ENCODE data around the gene IQCN.
A peak's percentile ranks its signal among the peaks of the same experiment; 100 is the strongest.

IQCN gene

GRCh38 chr19:18253130-18253529, 21.1 kb downstream of the IQCN start (continued):
- TF ChIP-seq PRDM10 (tag by site-specific recombination; IDR thresholded peaks at IDR 0.05) = no peak
- TF ChIP-seq ZNF426 (tag by site-specific recombination; IDR thresholded peaks at IDR 0.05) = no peak
- no peak for TF ChIP-seq ZNF777 (tag by site-specific recombination; IDR thresholded peaks at IDR 0.05; ENCODE audit: borderline replicate concordance)
- TF ChIP-seq ZNF629 (tag by site-specific recombination; IDR thresholded peaks at IDR 0.05) = no peak
- TF ChIP-seq ZNF138 (tag by site-specific recombination; IDR thresholded peaks at IDR 0.05; ENCODE audit: borderline replicate concordance) = no peak
- no peak for TF ChIP-seq ZBTB10 (tag by site-specific recombination; IDR thresholded peaks at IDR 0.05)
- TF ChIP-seq ZNF266 (tag by site-specific recombination; IDR thresholded peaks at IDR 0.05; ENCODE audit: low read depth) = no peak
- TF ChIP-seq ZNF214 (tag by site-specific recombination; IDR thresholded peaks at IDR 0.05; ENCODE audit: borderline replicate concordance) = no peak

DNA sequence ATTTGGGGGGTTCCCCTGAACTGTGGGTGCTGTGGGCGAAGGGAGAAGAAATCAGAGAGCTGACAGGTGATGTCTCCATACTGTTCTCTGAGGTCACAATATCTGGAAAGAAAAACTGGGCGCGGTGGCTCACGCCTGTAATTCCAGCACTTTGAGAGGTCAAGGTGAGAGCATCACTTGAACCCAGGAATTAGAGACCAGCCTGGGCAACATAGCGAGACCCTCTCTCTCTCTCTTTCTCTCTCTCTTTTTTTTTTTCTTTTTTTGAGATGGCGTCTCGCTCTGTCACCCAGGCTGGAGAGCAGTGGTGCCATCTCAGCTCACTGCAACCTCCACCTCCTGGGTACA, 21.9 kb downstream of the IQCN start:
- no peaks in the 10 kb centered on the region for H3K4me1 ChIP-seq (ENCODE audit: control insufficient read depth, insufficient read depth, low read length)
- TF ChIP-seq ZNF121 (tag by site-specific recombination; IDR thresholded peaks at IDR 0.05) (0 out of 2 replicates have a peak, but pooled peaks have one; percentile 15), ZNF211 (tag by site-specific recombination; IDR thresholded peaks at IDR 0.05; ENCODE audit: low read depth) (no peak), ZNF24 (tag by site-specific recombination; IDR thresholded peaks at IDR 0.05) (no peak), PRDM1 (tag by site-specific recombination; IDR thresholded peaks at IDR 0.05) (no peak), ZNF112 (tag by site-specific recombination; IDR thresholded peaks at IDR 0.05) (no peak), ZBTB10 (tag by site-specific recombination; IDR thresholded peaks at IDR 0.05) (0 out of 2 replicates have a peak, but pooled peaks have one; percentile 4), KLF9 (tag by site-specific recombination; IDR thresholded peaks at IDR 0.05; ENCODE audit: low read depth) (no peak), IKZF3 (tag by site-specific recombination; IDR thresholded peaks at IDR 0.05) (no peak), PRDM2 (tag by site-specific recombination; IDR thresholded peaks at IDR 0.05; ENCODE audit: borderline replicate concordance) (no peak), ZNF596 (tag by site-specific recombination; IDR thresholded peaks at IDR 0.05) (0 out of 2 replicates have a peak, but pooled peaks have one; percentile 50), ZNF416 (tag by site-specific recombination; IDR thresholded peaks at IDR 0.05) (no peak)
- TF ChIP-seq, protein P1, sequence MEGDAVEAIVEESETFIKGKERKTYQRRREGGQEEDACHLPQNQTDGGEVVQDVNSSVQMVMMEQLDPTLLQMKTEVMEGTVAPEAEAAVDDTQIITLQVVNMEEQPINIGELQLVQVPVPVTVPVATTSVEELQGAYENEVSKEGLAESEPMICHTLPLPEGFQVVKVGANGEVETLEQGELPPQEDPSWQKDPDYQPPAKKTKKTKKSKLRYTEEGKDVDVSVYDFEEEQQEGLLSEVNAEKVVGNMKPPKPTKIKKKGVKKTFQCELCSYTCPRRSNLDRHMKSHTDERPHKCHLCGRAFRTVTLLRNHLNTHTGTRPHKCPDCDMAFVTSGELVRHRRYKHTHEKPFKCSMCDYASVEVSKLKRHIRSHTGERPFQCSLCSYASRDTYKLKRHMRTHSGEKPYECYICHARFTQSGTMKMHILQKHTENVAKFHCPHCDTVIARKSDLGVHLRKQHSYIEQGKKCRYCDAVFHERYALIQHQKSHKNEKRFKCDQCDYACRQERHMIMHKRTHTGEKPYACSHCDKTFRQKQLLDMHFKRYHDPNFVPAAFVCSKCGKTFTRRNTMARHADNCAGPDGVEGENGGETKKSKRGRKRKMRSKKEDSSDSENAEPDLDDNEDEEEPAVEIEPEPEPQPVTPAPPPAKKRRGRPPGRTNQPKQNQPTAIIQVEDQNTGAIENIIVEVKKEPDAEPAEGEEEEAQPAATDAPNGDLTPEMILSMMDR (tag by site-specific recombination; IDR thresholded peaks at IDR 0.05) = no peak
- H3K36me3 ChIP-seq (ENCODE audit: control insufficient read depth in 2 of 2, insufficient read depth in 1 of 2, low read length in 2 of 2) = no peaks in the 10 kb centered on the region
- H3K27ac ChIP-seq (ENCODE audit: extremely low read depth, low read depth, low read length) = no peak overlapping the region
- ChIA-PET CTCF (interaction anchor here (0.6 to 7.5 kb wide), 34 partner anchors 8 to 804 kb away, joined by 3 to 121 read pairs (median 4); partner anchors contain the start of genes ARRDC2, JUND and RAB3A), POLR2A (interaction anchor here (0.5 to 1.7 kb wide), 6 partner anchors 27 to 139 kb away, joined by 3 to 6 read pairs (median 4); partner anchors contain the start of gene JUND)
- no peak overlapping the region for H3K4me3 ChIP-seq (ENCODE audit: low read depth, low read length)
- H3K9me3 ChIP-seq (ENCODE audit: control insufficient read depth, insufficient read depth, low read depth, low read length) = no peaks in the 10 kb centered on the region
